CD4-positive, alpha-beta T cell treated with Interleukin-12 subunit alpha and Interleukin-12 subunit beta, for 1 hour (primary cell): ENCODE results near the gene RAC3.

Experiments used
- DNase-seq: peaks from one replicate; pipeline ENCODE4 v3.0.0-alpha.2; 2020

RAC3 gene

GRCh38 chr17:82031303-82031884, at the start of gene RAC3:
RAC3 (plus strand) TSS chr17:82031678; CDS start chr17:82031762, 84 bp downstream.
- no peak for DNase-seq

GRCh38 chr17:81983011-81983638, 48.4 kb upstream of the RAC3 start:
- DNase-seq = no peak

- no peak for DNase-seq
Measured at GRCh38 chr17:81983639-81984373, 47.7 kb upstream of the RAC3 start.

- no peak for DNase-seq
Measured at GRCh38 chr17:81984773-81985410, 46.6 kb upstream of the RAC3 start.

GRCh38 chr17:81986606-81987005, 44.9 kb upstream of the RAC3 start:
- no peak for DNase-seq

- no peak for DNase-seq
Measured at GRCh38 chr17:81987161-81987770, 44.2 kb upstream of the RAC3 start.

- no peak for DNase-seq
Measured at GRCh38 chr17:81990836-81991683, 40.4 kb upstream of the RAC3 start.

GRCh38 chr17:81991684-81992305, 39.7 kb upstream of the RAC3 start:
- DNase-seq = no peak

- no peak for DNase-seq
Measured at GRCh38 chr17:81992306-81993102, 39.0 kb upstream of the RAC3 start.

GRCh38 chr17:81993729-81994592, 37.5 kb upstream of the RAC3 start:
- DNase-seq = no peak

- no peak for DNase-seq
Measured at GRCh38 chr17:81994593-81995462, 36.6 kb upstream of the RAC3 start.

GRCh38 chr17:81995463-81996231, 35.8 kb upstream of the RAC3 start:
- DNase-seq = no peak

- DNase-seq = no peak
Measured at GRCh38 chr17:81996232-81996756, 35.2 kb upstream of the RAC3 start.

- DNase-seq = no peak
Measured at GRCh38 chr17:81996757-81997441, 34.6 kb upstream of the RAC3 start.

GRCh38 chr17:81998212-81998611, 33.3 kb upstream of the RAC3 start:
- no peak for DNase-seq

GRCh38 chr17:81998691-81999438, 32.6 kb upstream of the RAC3 start:
- no peak for DNase-seq
